Suprapubic skin (tissue), 4 donors: ENCODE results near the gene ERN1.

Experiments
- EP300 ChIP-seq: sonication (generic); formaldehyde crosslinking; IDR thresholded peaks from one replicate; pipeline ENCODE4 v1.6.1; 2017; ENCODE audit warnings: antibody characterized with exemption
- POLR2A ChIP-seq, 2 donors: fragments of 450-650 bp; IDR thresholded peaks; one replicate each; pipeline ENCODE4 v1.6.1; 2017; ENCODE audit warnings: antibody characterized with exemption in 2 of 2, mild to moderate bottlenecking in 2 of 2, moderate library complexity in 2 of 2
- POLR2AphosphoS5 ChIP-seq, 3 donors: sonication (generic); formaldehyde crosslinking; IDR thresholded peaks; one replicate each; pipeline ENCODE4 v1.6.1; 2017; ENCODE audit warnings: antibody characterized with exemption in 3 of 3
- TF ChIP-seq, protein P1 (sequence below), 2 donors: fragments of 200-600 bp in 1 of 2; fragments of 450-650 bp in 1 of 2; sonication (generic) in 1 of 2; IDR thresholded peaks; one replicate each; pipeline ENCODE4 v1.5.1; 2016 to 2019; ENCODE audit warnings: antibody characterized with exemption in 2 of 2, mild to moderate bottlenecking in 1 of 2, moderate library complexity in 1 of 2

DNA sequence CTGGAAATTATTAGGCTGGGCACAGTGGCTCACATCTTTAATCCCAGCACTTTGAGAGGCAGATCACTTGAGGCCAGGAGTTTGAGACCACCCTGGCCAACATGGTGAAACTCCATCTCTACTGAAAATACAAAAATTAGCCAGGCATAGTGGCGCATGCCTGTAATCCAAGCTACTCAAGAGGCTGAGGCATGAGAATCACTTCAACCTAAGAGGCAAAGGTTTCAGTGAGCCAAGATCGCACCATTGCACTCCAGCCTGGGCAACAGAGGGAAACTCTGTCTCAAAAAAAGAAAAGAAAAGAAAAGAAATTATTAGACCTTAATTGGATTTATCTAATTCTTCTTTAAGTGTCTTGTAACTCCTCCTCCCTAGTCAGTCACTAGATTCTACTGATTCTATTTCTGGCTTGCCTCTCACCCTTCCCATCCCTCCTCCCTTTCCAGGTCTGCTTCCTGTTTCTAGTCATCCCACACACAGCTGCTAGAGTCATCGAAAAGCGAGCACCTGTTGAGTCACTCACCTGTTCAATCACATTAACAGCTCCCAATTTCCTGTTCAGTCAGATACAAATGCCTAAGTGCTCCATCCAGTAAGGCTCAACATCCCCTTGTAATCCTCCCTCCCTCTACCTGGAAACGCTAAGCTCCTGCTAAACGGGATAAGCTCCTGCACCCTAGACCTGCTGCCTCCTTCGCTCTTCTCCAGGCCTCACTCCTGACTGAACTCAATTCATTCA, 34.6 kb downstream of the ERN1 start:
- TF ChIP-seq, protein P1, sequence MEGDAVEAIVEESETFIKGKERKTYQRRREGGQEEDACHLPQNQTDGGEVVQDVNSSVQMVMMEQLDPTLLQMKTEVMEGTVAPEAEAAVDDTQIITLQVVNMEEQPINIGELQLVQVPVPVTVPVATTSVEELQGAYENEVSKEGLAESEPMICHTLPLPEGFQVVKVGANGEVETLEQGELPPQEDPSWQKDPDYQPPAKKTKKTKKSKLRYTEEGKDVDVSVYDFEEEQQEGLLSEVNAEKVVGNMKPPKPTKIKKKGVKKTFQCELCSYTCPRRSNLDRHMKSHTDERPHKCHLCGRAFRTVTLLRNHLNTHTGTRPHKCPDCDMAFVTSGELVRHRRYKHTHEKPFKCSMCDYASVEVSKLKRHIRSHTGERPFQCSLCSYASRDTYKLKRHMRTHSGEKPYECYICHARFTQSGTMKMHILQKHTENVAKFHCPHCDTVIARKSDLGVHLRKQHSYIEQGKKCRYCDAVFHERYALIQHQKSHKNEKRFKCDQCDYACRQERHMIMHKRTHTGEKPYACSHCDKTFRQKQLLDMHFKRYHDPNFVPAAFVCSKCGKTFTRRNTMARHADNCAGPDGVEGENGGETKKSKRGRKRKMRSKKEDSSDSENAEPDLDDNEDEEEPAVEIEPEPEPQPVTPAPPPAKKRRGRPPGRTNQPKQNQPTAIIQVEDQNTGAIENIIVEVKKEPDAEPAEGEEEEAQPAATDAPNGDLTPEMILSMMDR (IDR thresholded peaks at IDR 0.05), result no peak
- TF ChIP-seq POLR2AphosphoS5 (IDR thresholded peaks at IDR 0.05) (no peak), EP300 (no peak), POLR2A (IDR thresholded peaks at IDR 0.05) (no peak)
